MCF 10A (cell line): ENCODE data around the gene RAE1. TPM values are rescaled to one million over a fixed set of nuclear protein-coding genes. Genes with fewer than 3 reads are reported as not detected.

Experiments
- BruUV-seq: library from RNA; stranded (reverse); fragments of 400-500 nt; replicated peaks from 2 replicates; lab custom pipeline; 2021; lab: Mats Ljungman, UMichigan
- CTCF ChIA-PET: fragments of 300-600 bp; sonication (Branson Sonifier 250); formaldehyde crosslinking; extraction: SDS; loops from one replicate; lab custom pipeline; 2021; ENCODE audit warnings: antibody characterized with exemption, inconsistent platforms; lab: Yijun Ruan, JAX
- POLR2A ChIA-PET: fragments of 300-600, 350-650 bp; sonication (Branson Sonifier 250); formaldehyde crosslinking; extraction: SDS; loops from one replicate; lab custom pipeline; 2020; ENCODE audit warnings: antibody characterized with exemption, inconsistent platforms; lab: Yijun Ruan, JAX
- DNase-seq: peaks from one replicate; pipeline ENCODE4 v3.0.0-alpha.2; 2018; ENCODE audit not compliant: unreplicated experiment
- H3K27ac Mint-ChIP-seq: one replicate; pipeline ENCODE4 v1.8.0; 2022; ENCODE audit warnings: mild to moderate bottlenecking, low read depth, mixed read lengths; ENCODE audit not compliant: unreplicated experiment
- H3K27me3 Mint-ChIP-seq: one replicate; pipeline ENCODE4 v1.8.0; 2022; ENCODE audit warnings: mixed read lengths; ENCODE audit not compliant: insufficient read depth, unreplicated experiment
- H3K36me3 Mint-ChIP-seq: one replicate; pipeline ENCODE4 v1.8.0; 2022; ENCODE audit warnings: mild to moderate bottlenecking, moderate library complexity, mixed read lengths; ENCODE audit not compliant: insufficient read depth, unreplicated experiment
- H3K4me1 Mint-ChIP-seq: one replicate; pipeline ENCODE4 v1.8.0; 2022; ENCODE audit warnings: mixed read lengths; ENCODE audit not compliant: insufficient read depth, unreplicated experiment
- H3K4me3 Mint-ChIP-seq: one replicate; pipeline ENCODE4 v1.8.0; 2022; ENCODE audit warnings: mild to moderate bottlenecking, moderate library complexity, mixed read lengths; ENCODE audit not compliant: unreplicated experiment
- H3K9me3 Mint-ChIP-seq: one replicate; pipeline ENCODE4 v1.8.0; 2022; ENCODE audit warnings: mixed read lengths; ENCODE audit not compliant: unreplicated experiment
- CTCF ChIP-seq: fragments of 200-600 bp; IDR thresholded peaks from one replicate; pipeline ENCODE4 v1.8.0; 2022; ENCODE audit warnings: antibody characterized with exemption, mild to moderate bottlenecking; ENCODE audit not compliant: unreplicated experiment
- intact Hi-C: fragments of 100-400 bp; cut with micrococcal nuclease; formaldehyde crosslinking; loops from 2 replicates; pipeline ENCODE4 v1.14.1; 2022
- total RNA-seq: library from RNA; stranded (reverse); gene quantifications from 2 replicates; pipeline ENCODE4 v1.2.3, GENCODE V29; 2022

RAE1 gene
- total RNA-seq, 1 experiment from 2014 or later = 46.7 TPM

- Mint-ChIP-seq H3K9me3 (no peaks in the 10 kb centered on the region), H3K4me1 (no peaks in the 10 kb centered on the region), H3K4me3 (no peak overlapping the region), H3K36me3 (no peaks in the 10 kb centered on the region), H3K27ac (no peak overlapping the region), H3K27me3 (peaks cover 23% of the 10 kb centered on the region)
- ChIA-PET CTCF (interaction anchor here (0.6 kb wide), 1 partner anchor 346 kb away, joined by 3 read pairs; no protein-coding TSS in a partner anchor), POLR2A (no interaction called here)
- intact Hi-C loops = no loop called here
- no peak for DNase-seq
- no peak for TF ChIP-seq CTCF
- BruUV-seq = no TSS peak
Observed at GRCh38 chr20:57309544-57310115, 41.4 kb upstream of the RAE1 start.

- H3K4me3 Mint-ChIP-seq = no peak overlapping the region
- DNase-seq = no peak
- POLR2A ChIA-PET = interaction anchor here (0.9 to 1.3 kb wide), 2 partner anchors 12 to 22 kb away, joined by 4 to 6 read pairs; no protein-coding TSS in a partner anchor
- CTCF ChIA-PET = interaction anchor here (0.7 kb wide), 1 partner anchor 221 kb away, joined by 4 read pairs; no protein-coding TSS in a partner anchor
- no peak for TF ChIP-seq CTCF
- H3K27ac Mint-ChIP-seq = no peak overlapping the region
- no peaks in the 10 kb centered on the region for H3K4me1 Mint-ChIP-seq
- peaks cover 17% of the 10 kb centered on the region for H3K27me3 Mint-ChIP-seq
- intact Hi-C loops = no loop called here
- BruUV-seq = no TSS peak
- H3K9me3 Mint-ChIP-seq = no peaks in the 10 kb centered on the region
- no peaks in the 10 kb centered on the region for H3K36me3 Mint-ChIP-seq
Observed at GRCh38 chr20:57310821-57311514, 40.1 kb upstream of the RAE1 start.

GRCh38 chr20:57312138-57312537 lies 38.9 kb upstream of the RAE1 start:
- ChIA-PET CTCF (interaction anchor here (0.7 to 1.6 kb wide), 4 partner anchors 11 to 222 kb away, joined by 3 to 4 read pairs (median 3); no protein-coding TSS in a partner anchor), POLR2A (interaction anchor here (1.3 kb wide), 1 partner anchor 11 kb away, joined by 6 read pairs; no protein-coding TSS in a partner anchor)
- Mint-ChIP-seq H3K27ac (no peak overlapping the region), H3K4me1 (no peaks in the 10 kb centered on the region), H3K9me3 (no peaks in the 10 kb centered on the region), H3K4me3 (no peak overlapping the region), H3K27me3 (peaks cover 12% of the 10 kb centered on the region), H3K36me3 (no peaks in the 10 kb centered on the region)
- no peak for DNase-seq
- no peak for TF ChIP-seq CTCF
- intact Hi-C loops = no loop called here
- BruUV-seq = no TSS peak

GRCh38 chr20:57313230-57313629 lies 37.8 kb upstream of the RAE1 start:
- Mint-ChIP-seq H3K9me3 (no peaks in the 10 kb centered on the region), H3K27me3 (peaks cover 5% of the 10 kb centered on the region), H3K4me3 (no peak overlapping the region), H3K4me1 (no peaks in the 10 kb centered on the region), H3K36me3 (no peaks in the 10 kb centered on the region), H3K27ac (no peak overlapping the region)
- CTCF ChIA-PET = interaction anchor here (0.9 to 2.3 kb wide), 4 partner anchors 17 to 223 kb away, joined by 3 to 10 read pairs (median 4); no protein-coding TSS in a partner anchor
- no peak for DNase-seq
- POLR2A ChIA-PET = no interaction called here
- no peak for TF ChIP-seq CTCF
- no TSS peak for BruUV-seq
- intact Hi-C loops = no loop called here
